Endodermal cell (in vitro differentiated cells): ENCODE data around the gene ANKRD44. TPM values are rescaled to one million over a fixed set of nuclear protein-coding genes. Genes with fewer than 3 reads are reported as not detected.

Experiments used
- DNase-seq: peaks from one replicate; pipeline ENCODE4 v3.0.0-alpha.2; 2017
- H3K27ac ChIP-seq: 2 replicates; pipeline ENCODE4 v1.5.1; 2013; ENCODE audit warnings: mild to moderate bottlenecking, low read depth, low read length, moderate library complexity
- H3K27me3 ChIP-seq: 2 replicates; pipeline ENCODE4 v1.6.1; 2013; ENCODE audit warnings: mild to moderate bottlenecking, low read length, moderate library complexity; ENCODE audit not compliant: insufficient read depth, control insufficient read depth, poor library complexity, severe bottlenecking
- H3K36me3 ChIP-seq: 2 replicates; pipeline ENCODE4 v1.7.0; 2013; ENCODE audit warnings: mild to moderate bottlenecking, low read length, moderate library complexity; ENCODE audit not compliant: control insufficient read depth, insufficient read depth
- H3K4me1 ChIP-seq: one replicate; pipeline ENCODE4 v1.7.0; 2013; ENCODE audit warnings: low read length; ENCODE audit not compliant: control insufficient read depth, insufficient read depth
- H3K4me3 ChIP-seq: 2 replicates; pipeline ENCODE4 v1.5.1; 2013; ENCODE audit warnings: mild to moderate bottlenecking, low read length, moderate library complexity
- H3K9ac ChIP-seq: 2 replicates; pipeline ENCODE4 v1.6.1; 2013; ENCODE audit warnings: mild to moderate bottlenecking, low read length, moderate library complexity; ENCODE audit not compliant: poor library complexity, severe bottlenecking; ENCODE audit errors: extremely low read depth
- H3K9me3 ChIP-seq: 2 replicates; pipeline ENCODE4 v1.6.1; 2013; ENCODE audit warnings: mild to moderate bottlenecking, low read length, moderate library complexity; ENCODE audit not compliant: control insufficient read depth
- H3K27ac Mint-ChIP-seq: 2 replicates; pipeline ENCODE4 v1.8.0; 2020; ENCODE audit warnings: mixed read lengths
- H3K27me3 Mint-ChIP-seq: 2 replicates; pipeline ENCODE4 v1.8.0; 2021; ENCODE audit warnings: mild to moderate bottlenecking, mixed read lengths; ENCODE audit not compliant: insufficient read depth
- H3K36me3 Mint-ChIP-seq: 2 replicates; pipeline ENCODE4 v1.8.0; 2020; ENCODE audit warnings: low read depth, mixed read lengths
- H3K4me1 Mint-ChIP-seq: 2 replicates; pipeline ENCODE4 v1.8.0; 2020; ENCODE audit warnings: mixed read lengths
- H3K4me3 Mint-ChIP-seq: 2 replicates; pipeline ENCODE4 v1.8.0; 2020; ENCODE audit warnings: mild to moderate bottlenecking, moderate library complexity, mixed read lengths
- H3K9me3 Mint-ChIP-seq: 2 replicates; pipeline ENCODE4 v1.8.0; 2020; ENCODE audit warnings: mild to moderate bottlenecking, mixed read lengths
- WGBS, 2 experiments: methylation state at CpG; one replicate each; pipeline versions ENCODE4 v1.1.5 to v1.1.7; 2013; ENCODE audit warnings: missing lambda C conversion rate in 2 of 2, mixed read lengths in 1 of 2; ENCODE audit not compliant: insufficient coverage in 1 of 2, insufficient read length in 1 of 2; 5-methylcytosine and 5-hydroxymethylcytosine counted together
- total RNA-seq, 2 donors: library from RNA; stranded (reverse); fragmentation: NEBNext Ultra II Directional in 1 of 2; extraction: Animal tissue kit (Norgen Biotek cat#: 25700) in 1 of 2; gene quantifications; 2 replicates in 1 of 2; 3 replicates in 1 of 2; pipeline ENCODE4 v1.2.1, GENCODE V29; 2021
- TF ChIP-seq, protein P1 (sequence below): fragments of 200-600 bp; sonication (generic); conservative IDR thresholded peaks from 2 replicates; pipeline ENCODE4 v1.5.0; 2021; ENCODE audit warnings: antibody characterized with exemption, mild to moderate bottlenecking

ANKRD44 gene
- total RNA-seq, 2 donors from 2014 or later, result 6.2 to 10.6 TPM

DNA sequence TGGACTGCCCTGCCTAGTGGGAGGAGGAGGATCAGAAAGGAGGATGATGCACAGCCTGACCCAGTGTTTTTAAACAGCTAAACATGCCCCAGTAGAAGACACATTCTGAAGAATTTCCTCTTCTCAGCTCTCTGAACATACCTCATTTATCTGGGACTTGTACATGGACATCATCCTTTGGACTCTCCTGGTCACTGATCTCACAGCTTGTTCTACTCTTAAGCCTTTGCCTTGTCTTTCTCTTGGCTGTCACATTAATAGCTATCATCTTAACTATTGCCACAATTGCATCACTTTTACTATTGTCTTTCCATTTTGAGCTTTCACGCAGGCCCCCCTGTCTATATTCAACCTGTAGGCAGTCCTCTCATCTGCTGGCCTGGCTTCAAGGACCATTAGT lies 342.1 kb downstream of the ANKRD44 start:
- Mint-ChIP-seq H3K36me3 (no peaks in the 10 kb centered on the region), H3K27me3 (no peaks in the 10 kb centered on the region), H3K4me1 (peaks cover 22% of the 10 kb centered on the region), H3K4me3 (no peak overlapping the region), H3K9me3 (peaks cover 9% of the 10 kb centered on the region), H3K27ac (no peak overlapping the region)
- H3K27ac ChIP-seq, result no peak overlapping the region
- TF ChIP-seq, protein P1, sequence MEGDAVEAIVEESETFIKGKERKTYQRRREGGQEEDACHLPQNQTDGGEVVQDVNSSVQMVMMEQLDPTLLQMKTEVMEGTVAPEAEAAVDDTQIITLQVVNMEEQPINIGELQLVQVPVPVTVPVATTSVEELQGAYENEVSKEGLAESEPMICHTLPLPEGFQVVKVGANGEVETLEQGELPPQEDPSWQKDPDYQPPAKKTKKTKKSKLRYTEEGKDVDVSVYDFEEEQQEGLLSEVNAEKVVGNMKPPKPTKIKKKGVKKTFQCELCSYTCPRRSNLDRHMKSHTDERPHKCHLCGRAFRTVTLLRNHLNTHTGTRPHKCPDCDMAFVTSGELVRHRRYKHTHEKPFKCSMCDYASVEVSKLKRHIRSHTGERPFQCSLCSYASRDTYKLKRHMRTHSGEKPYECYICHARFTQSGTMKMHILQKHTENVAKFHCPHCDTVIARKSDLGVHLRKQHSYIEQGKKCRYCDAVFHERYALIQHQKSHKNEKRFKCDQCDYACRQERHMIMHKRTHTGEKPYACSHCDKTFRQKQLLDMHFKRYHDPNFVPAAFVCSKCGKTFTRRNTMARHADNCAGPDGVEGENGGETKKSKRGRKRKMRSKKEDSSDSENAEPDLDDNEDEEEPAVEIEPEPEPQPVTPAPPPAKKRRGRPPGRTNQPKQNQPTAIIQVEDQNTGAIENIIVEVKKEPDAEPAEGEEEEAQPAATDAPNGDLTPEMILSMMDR, result no peak
- H3K36me3 ChIP-seq, result no peaks in the 10 kb centered on the region
- H3K4me1 ChIP-seq, result peaks cover 4% of the 10 kb centered on the region
- H3K27me3 ChIP-seq, result no peaks in the 10 kb centered on the region
- no peak overlapping the region for H3K9ac ChIP-seq
- no peak overlapping the region for H3K4me3 ChIP-seq
- 98% methylated on average over 1 of the region's 1 CpG; no CpG with 5 or more reads in 1 of the 2 experiments for WGBS, 2 experiments
- no peaks in the 10 kb centered on the region for H3K9me3 ChIP-seq
- DNase-seq, result no peak

DNA sequence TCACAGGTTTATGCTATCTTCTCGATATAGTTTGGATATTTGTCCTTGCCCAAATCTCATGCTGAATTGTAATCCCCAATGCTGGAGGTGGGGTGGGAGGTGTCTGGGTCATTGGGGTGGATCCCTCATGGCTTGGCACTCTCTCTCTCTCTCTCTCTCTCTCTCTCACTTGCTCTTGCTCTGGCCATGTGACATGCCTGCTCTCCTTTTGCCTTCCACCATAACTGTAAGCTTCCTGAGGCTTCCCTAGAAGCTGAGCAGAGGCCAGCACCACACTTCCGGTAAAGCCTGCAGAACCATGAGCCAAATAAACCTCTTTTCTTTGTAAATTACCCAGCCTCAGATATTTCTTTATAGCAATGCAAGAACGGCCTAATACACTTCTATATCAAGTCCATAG lies 342.8 kb downstream of the ANKRD44 start:
- 79 to 100% methylated on average over 1 to 3 of the region's 3 CpGs for WGBS, 2 experiments
- no peak overlapping the region for H3K4me3 Mint-ChIP-seq
- H3K27me3 ChIP-seq, result no peaks in the 10 kb centered on the region

DNA sequence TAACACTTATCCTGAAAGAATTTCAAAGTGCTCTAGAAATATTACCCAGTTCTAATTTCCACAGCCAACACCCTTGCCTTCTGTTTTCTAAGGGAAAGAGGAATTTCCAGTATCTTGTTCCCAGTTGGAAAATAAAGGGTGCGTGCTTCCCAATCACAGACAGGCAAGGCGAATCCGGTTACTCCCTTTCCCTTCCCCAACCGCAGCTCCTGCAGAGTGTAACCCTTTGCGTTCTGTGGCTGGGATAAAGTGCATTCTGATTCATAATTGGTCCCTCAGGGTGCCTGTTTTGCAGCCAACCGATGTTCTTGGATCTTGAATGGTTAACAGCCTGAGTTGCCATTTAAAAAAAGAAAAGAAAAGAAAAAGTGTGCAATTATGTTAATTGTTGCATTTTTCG lies 343.5 kb downstream of the ANKRD44 start:
- Mint-ChIP-seq H3K4me3 (no peak overlapping the region), H3K4me1 (peaks cover 22% of the 10 kb centered on the region), H3K36me3 (no peaks in the 10 kb centered on the region), H3K27me3 (no peaks in the 10 kb centered on the region), H3K27ac (no peak overlapping the region), H3K9me3 (peaks cover 12% of the 10 kb centered on the region)
- Histone ChIP-seq H3K4me1 (peaks cover 4% of the 10 kb centered on the region), H3K9ac (no peak overlapping the region), H3K9me3 (peaks cover 8% of the 10 kb centered on the region), H3K4me3 (no peak overlapping the region), H3K36me3 (no peaks in the 10 kb centered on the region), H3K27ac (no peak overlapping the region), H3K27me3 (no peaks in the 10 kb centered on the region)
- 57 to 60% methylated on average over 3 to 7 of the region's 7 CpGs for WGBS, 2 experiments
- TF ChIP-seq, protein P1, result no peak
- DNase-seq, result no peak

More for the DNA sequence above, 342.8 kb downstream of the ANKRD44 start:
- H3K9me3 ChIP-seq, result peaks cover 3% of the 10 kb centered on the region
- TF ChIP-seq, protein P1, result no peak
- H3K27ac ChIP-seq, result no peak overlapping the region
- Mint-ChIP-seq H3K9me3 (peaks cover 9% of the 10 kb centered on the region), H3K4me1 (peaks cover 22% of the 10 kb centered on the region), H3K27ac (no peak overlapping the region), H3K27me3 (no peaks in the 10 kb centered on the region), H3K36me3 (no peaks in the 10 kb centered on the region)
- no peaks in the 10 kb centered on the region for H3K36me3 ChIP-seq
- no peak overlapping the region for H3K9ac ChIP-seq
- H3K4me1 ChIP-seq, result peaks cover 4% of the 10 kb centered on the region
- H3K4me3 ChIP-seq, result no peak overlapping the region
- DNase-seq, result no peak
